Retinal pigment epithelial cell (primary cell): Measurements from ENCODE around the gene FAM3C.
A peak's percentile ranks its signal among the peaks of the same experiment; 100 is the strongest.

ENCODE experiments used
- DNase-seq: peaks from one replicate; pipeline ENCODE4 v3.0.0-alpha.2; 2010; ENCODE audit warnings: low read depth
- H3K4me3 ChIP-seq: 2 replicates; pipeline ENCODE4 v1.5.1; 2011; ENCODE audit warnings: mild to moderate bottlenecking, low read length, control low read depth, moderate library complexity
- TF ChIP-seq, protein P1 (sequence below): conservative IDR thresholded peaks from 2 replicates; pipeline ENCODE4 v1.5.1; 2011; ENCODE audit warnings: low read depth, low read length, control low read depth, inconsistent platforms

The FAM3C gene

GRCh38 chr7:121390109-121390508 is 6.0 kb downstream of the FAM3C start:
- no peak overlapping the region for H3K4me3 ChIP-seq
- no peak for DNase-seq
- TF ChIP-seq, protein P1, sequence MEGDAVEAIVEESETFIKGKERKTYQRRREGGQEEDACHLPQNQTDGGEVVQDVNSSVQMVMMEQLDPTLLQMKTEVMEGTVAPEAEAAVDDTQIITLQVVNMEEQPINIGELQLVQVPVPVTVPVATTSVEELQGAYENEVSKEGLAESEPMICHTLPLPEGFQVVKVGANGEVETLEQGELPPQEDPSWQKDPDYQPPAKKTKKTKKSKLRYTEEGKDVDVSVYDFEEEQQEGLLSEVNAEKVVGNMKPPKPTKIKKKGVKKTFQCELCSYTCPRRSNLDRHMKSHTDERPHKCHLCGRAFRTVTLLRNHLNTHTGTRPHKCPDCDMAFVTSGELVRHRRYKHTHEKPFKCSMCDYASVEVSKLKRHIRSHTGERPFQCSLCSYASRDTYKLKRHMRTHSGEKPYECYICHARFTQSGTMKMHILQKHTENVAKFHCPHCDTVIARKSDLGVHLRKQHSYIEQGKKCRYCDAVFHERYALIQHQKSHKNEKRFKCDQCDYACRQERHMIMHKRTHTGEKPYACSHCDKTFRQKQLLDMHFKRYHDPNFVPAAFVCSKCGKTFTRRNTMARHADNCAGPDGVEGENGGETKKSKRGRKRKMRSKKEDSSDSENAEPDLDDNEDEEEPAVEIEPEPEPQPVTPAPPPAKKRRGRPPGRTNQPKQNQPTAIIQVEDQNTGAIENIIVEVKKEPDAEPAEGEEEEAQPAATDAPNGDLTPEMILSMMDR, result no peak

GRCh38 chr7:121388950-121389349 is 7.2 kb downstream of the FAM3C start:
- H3K4me3 ChIP-seq, result no peak overlapping the region
- TF ChIP-seq, protein P1, result no peak
- DNase-seq, result no peak

GRCh38 chr7:121385800-121386179 is 10.3 kb downstream of the FAM3C start:
- DNase-seq, result peak; percentile 43
- H3K4me3 ChIP-seq, result no peak overlapping the region
- TF ChIP-seq, protein P1, result no peak

- H3K4me3 ChIP-seq, result no peak overlapping the region
- TF ChIP-seq, protein P1, result no peak
- no peak for DNase-seq
These were observed 10.9 kb downstream of the FAM3C start for GRCh38 chr7:121385056-121385799.

GRCh38 chr7:121384265-121384664 is 11.8 kb downstream of the FAM3C start:
- DNase-seq, result no peak
- no peak overlapping the region for H3K4me3 ChIP-seq
- TF ChIP-seq, protein P1, result no peak

DNA sequence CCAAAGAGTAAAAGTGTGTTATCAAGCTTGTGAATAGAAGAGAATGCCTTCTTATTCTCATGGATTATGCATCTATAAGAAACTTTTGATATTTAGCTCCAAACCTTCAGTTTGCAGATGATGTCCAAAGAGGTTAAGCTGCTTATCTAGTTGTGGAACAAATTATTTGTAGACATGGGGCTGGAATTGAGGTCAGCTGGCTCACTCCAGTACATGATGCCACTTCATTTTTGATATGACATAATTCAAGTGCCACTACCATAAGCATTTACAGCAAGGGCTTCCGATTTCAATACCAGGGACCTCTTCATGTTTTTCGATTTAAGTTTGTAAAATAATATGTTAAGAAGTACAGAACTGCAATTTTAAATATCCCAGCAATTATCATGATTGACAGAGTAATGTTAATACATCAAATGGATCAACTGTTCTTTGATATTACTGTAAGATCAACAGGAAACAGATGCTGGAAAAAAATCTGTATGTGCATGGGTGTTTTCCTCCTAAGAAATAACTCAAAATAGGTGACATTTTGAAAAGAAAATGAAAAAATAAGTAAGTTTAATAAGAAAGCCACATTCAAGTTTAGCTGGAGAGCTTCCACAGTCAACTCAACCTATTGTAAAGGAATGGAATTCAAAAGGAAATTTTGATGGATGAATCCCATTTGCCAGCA is 12.7 kb downstream of the FAM3C start:
- TF ChIP-seq, protein P1, result no peak
- DNase-seq, result no peak
- H3K4me3 ChIP-seq, result no peak overlapping the region

DNA sequence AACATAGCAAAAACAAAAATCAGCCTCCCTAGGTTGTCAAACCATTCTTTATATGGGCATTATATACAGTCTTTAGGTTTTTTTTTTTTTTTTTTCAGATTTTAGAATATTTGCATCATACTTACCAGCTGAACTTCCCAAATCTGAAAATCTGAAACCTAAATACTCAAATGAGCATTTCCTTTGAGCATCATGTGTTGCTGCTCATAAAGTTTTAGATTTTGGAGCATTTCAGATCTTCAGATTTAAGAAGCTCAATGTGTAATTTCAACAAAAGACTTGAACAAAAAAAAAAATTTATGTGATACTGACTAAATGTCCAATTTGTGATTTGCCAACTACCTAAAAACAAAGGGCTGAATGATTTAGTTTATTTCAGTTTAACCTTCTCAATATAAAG is 13.6 kb downstream of the FAM3C start:
- TF ChIP-seq, protein P1, result no peak
- DNase-seq, result no peak
- H3K4me3 ChIP-seq, result no peak overlapping the region
